Measurements from ENCODE around the gene GINS1. TPM values are rescaled to one million over a fixed set of nuclear protein-coding genes. Genes with fewer than 3 reads are reported as not detected.

GINS1 gene
- total RNA-seq, 1 experiment from 2014 or later: 30.4 TPM

DNA sequence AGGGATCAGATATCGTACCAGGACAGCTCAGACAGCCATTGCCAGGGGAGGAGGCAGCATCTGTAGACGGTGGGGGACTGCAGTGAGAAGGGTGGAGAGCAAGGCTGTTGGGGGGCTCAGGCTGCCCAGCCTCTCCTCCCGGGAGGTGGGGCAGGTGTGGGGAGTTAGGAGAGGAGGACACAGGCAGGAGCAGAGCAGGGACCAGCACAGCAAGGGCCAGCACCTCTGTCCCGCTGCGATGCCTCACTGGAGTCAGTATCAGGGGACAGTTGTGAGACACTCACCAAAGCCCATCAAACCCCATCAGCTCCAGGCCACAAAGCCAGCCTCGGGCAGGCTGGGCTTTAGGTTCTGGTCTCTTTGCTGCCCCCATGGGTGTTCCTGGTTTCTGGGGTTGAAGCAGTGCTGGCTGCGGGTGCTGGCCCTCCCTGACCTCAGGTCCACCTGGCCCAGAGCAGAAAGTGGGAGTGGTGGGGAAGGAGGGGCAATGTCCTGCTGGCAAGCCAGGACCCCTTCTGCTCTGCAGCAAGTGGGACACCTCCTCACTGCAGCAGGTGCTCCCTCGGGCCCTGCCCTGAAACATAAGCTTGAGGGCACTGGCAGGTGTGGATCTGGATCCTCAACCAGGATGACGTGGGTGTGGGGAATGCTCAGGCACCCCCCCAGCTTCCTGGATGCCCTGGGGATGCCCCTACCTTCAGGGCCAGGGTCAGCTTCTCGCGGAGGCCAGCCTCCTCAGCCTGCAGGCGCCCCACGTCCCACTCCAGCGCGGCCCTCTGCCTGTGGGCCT, 83.4 kb downstream of the GINS1 start:
- H3K9ac ChIP-seq (ENCODE audit: low read length): no peak overlapping the region
- H3K4me2 ChIP-seq (ENCODE audit: low read length): no peak overlapping the region
- no peaks in the 10 kb centered on the region; a peak in 1 of 4 replicates for H3K36me3 ChIP-seq (ENCODE audit: control insufficient read depth in 1 of 2, insufficient read depth in 2 of 2, low read length in 2 of 2)
- H3K9me3 ChIP-seq (ENCODE audit: control insufficient read depth in 1 of 2, insufficient read depth in 1 of 2, low read depth in 1 of 2, low read length in 2 of 2): no peaks in the 10 kb centered on the region
- DNase-seq (ENCODE audit: low read depth, low spot score) (no peak), ATAC-seq (no peak)
- POLR2A ChIA-PET: no interaction called here
- no peaks in the 10 kb centered on the region for H3K27me3 ChIP-seq (ENCODE audit: insufficient read depth, low read length)
- H3K79me2 ChIP-seq (ENCODE audit: insufficient read depth, low read length): no peaks in the 10 kb centered on the region
- TF ChIP-seq EGR1 (IDR thresholded peaks at IDR 0.05; ENCODE audit: low read depth) (no peak), SRF (IDR thresholded peaks at IDR 0.05; ENCODE audit: low read depth) (no peak), JUND (IDR thresholded peaks at IDR 0.05) (no peak), CEBPB (IDR thresholded peaks at IDR 0.05; ENCODE audit: low read depth) (no peak), ELF1 (IDR thresholded peaks at IDR 0.05; ENCODE audit: borderline replicate concordance, low read depth) (no peak), SP1 (IDR thresholded peaks at IDR 0.05; ENCODE audit: low read depth) (no peak), POLR2AphosphoS5 (IDR thresholded peaks at IDR 0.05; ENCODE audit: low read depth, low read length) (no peak), SIN3A (IDR thresholded peaks at IDR 0.05; ENCODE audit: low read depth) (no peak), ZNF274 (IDR thresholded peaks at IDR 0.05; ENCODE audit: low read depth, low read length) (no peak)
- TF ChIP-seq, protein P1, sequence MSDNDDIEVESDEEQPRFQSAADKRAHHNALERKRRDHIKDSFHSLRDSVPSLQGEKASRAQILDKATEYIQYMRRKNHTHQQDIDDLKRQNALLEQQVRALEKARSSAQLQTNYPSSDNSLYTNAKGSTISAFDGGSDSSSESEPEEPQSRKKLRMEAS (IDR thresholded peaks at IDR 0.05): no peak
- TF ChIP-seq, protein P2, sequence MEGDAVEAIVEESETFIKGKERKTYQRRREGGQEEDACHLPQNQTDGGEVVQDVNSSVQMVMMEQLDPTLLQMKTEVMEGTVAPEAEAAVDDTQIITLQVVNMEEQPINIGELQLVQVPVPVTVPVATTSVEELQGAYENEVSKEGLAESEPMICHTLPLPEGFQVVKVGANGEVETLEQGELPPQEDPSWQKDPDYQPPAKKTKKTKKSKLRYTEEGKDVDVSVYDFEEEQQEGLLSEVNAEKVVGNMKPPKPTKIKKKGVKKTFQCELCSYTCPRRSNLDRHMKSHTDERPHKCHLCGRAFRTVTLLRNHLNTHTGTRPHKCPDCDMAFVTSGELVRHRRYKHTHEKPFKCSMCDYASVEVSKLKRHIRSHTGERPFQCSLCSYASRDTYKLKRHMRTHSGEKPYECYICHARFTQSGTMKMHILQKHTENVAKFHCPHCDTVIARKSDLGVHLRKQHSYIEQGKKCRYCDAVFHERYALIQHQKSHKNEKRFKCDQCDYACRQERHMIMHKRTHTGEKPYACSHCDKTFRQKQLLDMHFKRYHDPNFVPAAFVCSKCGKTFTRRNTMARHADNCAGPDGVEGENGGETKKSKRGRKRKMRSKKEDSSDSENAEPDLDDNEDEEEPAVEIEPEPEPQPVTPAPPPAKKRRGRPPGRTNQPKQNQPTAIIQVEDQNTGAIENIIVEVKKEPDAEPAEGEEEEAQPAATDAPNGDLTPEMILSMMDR (IDR thresholded peaks at IDR 0.05 in 2 of 3, conservative IDR thresholded peaks at IDR 0.05 in 1 of 3; ENCODE audit: borderline replicate concordance in 1 of 3, insufficient read depth in 1 of 3, low read depth in 2 of 3, low read length in 2 of 3): no peak
- no peaks in the 10 kb centered on the region for H4K20me1 ChIP-seq (ENCODE audit: insufficient read depth)
- H3K27ac ChIP-seq (ENCODE audit: low read depth, low read length): no peak overlapping the region
- H2AFZ ChIP-seq (ENCODE audit: low read depth, low read length, poor library complexity, severe bottlenecking): no peak overlapping the region
- H3K4me3 ChIP-seq (replicated peaks in 1 of 2; ENCODE audit: low read depth in 1 of 2, low read length in 2 of 2): no peak overlapping the region
- H3K4me1 ChIP-seq (ENCODE audit: control insufficient read depth in 1 of 2, insufficient read depth in 2 of 2, low read length in 2 of 2): no peaks in the 10 kb centered on the region
- no peaks in the 10 kb centered on the region for H3K9me2 ChIP-seq (ENCODE audit: insufficient read depth)
- RAD21 ChIA-PET (ENCODE audit: low non-redundant PET in 1 of 2, low total read pairs in 2 of 2, uncharacterized antibody in 2 of 2, unreplicated experiment in 2 of 2): no interaction called here
- CTCF ChIA-PET: no interaction called here
- intact Hi-C loops (cut with micrococcal nuclease): no loop called here
- BruUV-seq (replicated peaks): no TSS peak

All from HCT116 (cell line).